Adrenal gland (tissue), 5 donors: ENCODE data around the gene ROCK2.

Experiments
- POLR2A ChIP-seq, 2 donors: fragments of 450-650 bp; IDR thresholded peaks; one replicate each; pipeline ENCODE4 v1.6.1; 2017; ENCODE audit warnings: antibody characterized with exemption in 2 of 2, mild to moderate bottlenecking in 2 of 2, moderate library complexity in 1 of 2
- TF ChIP-seq, protein P1 (sequence below), 6 experiments: fragments of 450-650 bp in 4 of 6; fragments of 200-600 bp in 2 of 6; sonication (generic) in 1 of 6; IDR thresholded peaks; 1 replicate in 5 of 6; 2 replicates in 1 of 6; pipeline versions ENCODE4 v1.5.1 to v1.8.0; 2016 to 2021; ENCODE audit warnings: antibody characterized with exemption in 6 of 6, mild to moderate bottlenecking in 2 of 6, moderate library complexity in 1 of 6
- donor health status: DM: no; HTN: no; CAD: no.

GRCh38 chr2:11377928-11378545 lies 33.6 kb upstream of the ROCK2 start:
- TF ChIP-seq, protein P1, sequence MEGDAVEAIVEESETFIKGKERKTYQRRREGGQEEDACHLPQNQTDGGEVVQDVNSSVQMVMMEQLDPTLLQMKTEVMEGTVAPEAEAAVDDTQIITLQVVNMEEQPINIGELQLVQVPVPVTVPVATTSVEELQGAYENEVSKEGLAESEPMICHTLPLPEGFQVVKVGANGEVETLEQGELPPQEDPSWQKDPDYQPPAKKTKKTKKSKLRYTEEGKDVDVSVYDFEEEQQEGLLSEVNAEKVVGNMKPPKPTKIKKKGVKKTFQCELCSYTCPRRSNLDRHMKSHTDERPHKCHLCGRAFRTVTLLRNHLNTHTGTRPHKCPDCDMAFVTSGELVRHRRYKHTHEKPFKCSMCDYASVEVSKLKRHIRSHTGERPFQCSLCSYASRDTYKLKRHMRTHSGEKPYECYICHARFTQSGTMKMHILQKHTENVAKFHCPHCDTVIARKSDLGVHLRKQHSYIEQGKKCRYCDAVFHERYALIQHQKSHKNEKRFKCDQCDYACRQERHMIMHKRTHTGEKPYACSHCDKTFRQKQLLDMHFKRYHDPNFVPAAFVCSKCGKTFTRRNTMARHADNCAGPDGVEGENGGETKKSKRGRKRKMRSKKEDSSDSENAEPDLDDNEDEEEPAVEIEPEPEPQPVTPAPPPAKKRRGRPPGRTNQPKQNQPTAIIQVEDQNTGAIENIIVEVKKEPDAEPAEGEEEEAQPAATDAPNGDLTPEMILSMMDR (IDR thresholded peaks at IDR 0.05) = no peak
- TF ChIP-seq POLR2A (IDR thresholded peaks at IDR 0.05) = no peak
